ENCODE measurements around the gene BOD1L1.

DNA sequence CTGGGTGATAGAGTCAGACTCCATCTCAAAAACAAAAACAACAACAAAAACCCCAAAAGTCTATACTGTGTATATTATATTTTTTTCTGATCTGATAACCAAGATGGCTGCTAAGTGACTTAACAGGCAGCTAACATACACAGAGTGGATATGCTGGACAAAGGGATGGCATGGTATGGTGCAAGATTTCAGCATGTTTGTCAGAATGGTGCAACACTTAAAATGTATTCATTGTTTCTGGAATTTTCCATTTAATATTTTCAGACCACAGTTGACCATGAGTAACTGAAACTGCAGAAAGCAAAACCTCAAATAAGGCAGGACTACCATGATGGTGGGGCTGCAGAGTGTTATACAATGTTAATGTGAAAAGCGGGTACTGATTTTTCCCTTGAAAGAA lies 6.1 kb upstream of the BOD1L1 start:
- TF ChIP-seq TAF1 (IDR thresholded peaks at IDR 0.05; ENCODE audit: low read depth) = no peak
- TF ChIP-seq, protein P1, sequence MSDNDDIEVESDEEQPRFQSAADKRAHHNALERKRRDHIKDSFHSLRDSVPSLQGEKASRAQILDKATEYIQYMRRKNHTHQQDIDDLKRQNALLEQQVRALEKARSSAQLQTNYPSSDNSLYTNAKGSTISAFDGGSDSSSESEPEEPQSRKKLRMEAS (IDR thresholded peaks at IDR 0.05) = no peak
- no peak for TF ChIP-seq EP300 (IDR thresholded peaks at IDR 0.05; ENCODE audit: borderline replicate concordance)
- no peak for TF ChIP-seq YY1 (IDR thresholded peaks at IDR 0.05; ENCODE audit: low read depth)
- TF ChIP-seq, protein P2, sequence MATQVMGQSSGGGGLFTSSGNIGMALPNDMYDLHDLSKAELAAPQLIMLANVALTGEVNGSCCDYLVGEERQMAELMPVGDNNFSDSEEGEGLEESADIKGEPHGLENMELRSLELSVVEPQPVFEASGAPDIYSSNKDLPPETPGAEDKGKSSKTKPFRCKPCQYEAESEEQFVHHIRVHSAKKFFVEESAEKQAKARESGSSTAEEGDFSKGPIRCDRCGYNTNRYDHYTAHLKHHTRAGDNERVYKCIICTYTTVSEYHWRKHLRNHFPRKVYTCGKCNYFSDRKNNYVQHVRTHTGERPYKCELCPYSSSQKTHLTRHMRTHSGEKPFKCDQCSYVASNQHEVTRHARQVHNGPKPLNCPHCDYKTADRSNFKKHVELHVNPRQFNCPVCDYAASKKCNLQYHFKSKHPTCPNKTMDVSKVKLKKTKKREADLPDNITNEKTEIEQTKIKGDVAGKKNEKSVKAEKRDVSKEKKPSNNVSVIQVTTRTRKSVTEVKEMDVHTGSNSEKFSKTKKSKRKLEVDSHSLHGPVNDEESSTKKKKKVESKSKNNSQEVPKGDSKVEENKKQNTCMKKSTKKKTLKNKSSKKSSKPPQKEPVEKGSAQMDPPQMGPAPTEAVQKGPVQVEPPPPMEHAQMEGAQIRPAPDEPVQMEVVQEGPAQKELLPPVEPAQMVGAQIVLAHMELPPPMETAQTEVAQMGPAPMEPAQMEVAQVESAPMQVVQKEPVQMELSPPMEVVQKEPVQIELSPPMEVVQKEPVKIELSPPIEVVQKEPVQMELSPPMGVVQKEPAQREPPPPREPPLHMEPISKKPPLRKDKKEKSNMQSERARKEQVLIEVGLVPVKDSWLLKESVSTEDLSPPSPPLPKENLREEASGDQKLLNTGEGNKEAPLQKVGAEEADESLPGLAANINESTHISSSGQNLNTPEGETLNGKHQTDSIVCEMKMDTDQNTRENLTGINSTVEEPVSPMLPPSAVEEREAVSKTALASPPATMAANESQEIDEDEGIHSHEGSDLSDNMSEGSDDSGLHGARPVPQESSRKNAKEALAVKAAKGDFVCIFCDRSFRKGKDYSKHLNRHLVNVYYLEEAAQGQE (IDR thresholded peaks at IDR 0.05; ENCODE audit: low read depth) = no peak
- TF ChIP-seq CREB1 (IDR thresholded peaks at IDR 0.05; ENCODE audit: low read depth) = no peak
- no peak for TF ChIP-seq FOXM1 (IDR thresholded peaks at IDR 0.05; ENCODE audit: borderline replicate concordance, low read depth)
- no peak for TF ChIP-seq RAD21 (IDR thresholded peaks at IDR 0.05; ENCODE audit: low read depth)
